Measurements from ENCODE around the gene VMAC. TPM values are rescaled to one million over a fixed set of nuclear protein-coding genes. Genes with fewer than 3 reads are reported as not detected.

Gene VMAC
- total and polyA plus RNA-seq, 9 of the 15 experiments (the other 6 are each of a cell fraction or from before 2014, with no cell fraction given), result 0.03 to 3.4 (median 1.1) TPM

DNA sequence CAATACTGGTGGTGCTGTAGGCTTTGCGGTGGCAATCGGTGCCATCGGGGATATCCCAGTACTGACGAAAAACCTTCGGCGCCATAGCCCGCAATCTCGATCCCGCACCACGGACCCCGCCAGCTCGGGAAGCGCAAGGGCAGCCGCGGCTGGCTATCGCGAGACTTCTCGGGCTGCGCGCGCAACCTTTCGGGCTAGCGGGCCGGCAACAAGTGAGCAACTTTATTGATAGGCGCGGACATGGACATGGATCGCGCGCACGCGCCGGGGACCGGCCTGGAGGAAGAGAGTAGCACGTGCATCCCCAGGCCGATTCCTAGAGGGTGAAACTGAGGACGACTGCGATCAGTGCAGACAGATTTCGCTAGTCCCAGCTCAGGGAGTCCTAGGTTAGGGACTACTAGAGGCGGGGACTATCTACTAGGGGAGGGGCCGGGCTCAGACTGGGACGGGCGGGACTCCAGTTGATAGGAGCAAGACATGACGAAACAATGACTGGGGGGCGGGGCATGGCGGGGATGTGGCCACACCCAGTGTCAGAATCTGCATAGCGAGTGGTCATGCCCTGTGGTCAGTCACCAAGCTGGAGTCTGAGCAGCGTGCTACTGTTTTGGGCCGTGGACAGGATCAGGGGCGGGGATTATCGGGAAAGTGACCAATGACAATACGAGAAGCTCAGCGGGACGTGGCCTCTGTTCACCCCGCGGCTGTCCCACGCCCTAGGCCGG, 884 bp upstream of the VMAC start, which contains the start of gene NDUFA11 (continued):
- TF ChIP-seq FOXK1 (CRISPR knock-in tag; IDR thresholded peaks at IDR 0.05; ENCODE audit: borderline replicate concordance), result 0 out of 2 replicates have a peak, but pooled peaks have one; percentile 27
- TF ChIP-seq ZNF766 (CRISPR knock-in tag; conservative IDR thresholded peaks at IDR 0.05), result no peak; the same call in 1 of the 2 replicates
- TF ChIP-seq, protein P1, sequence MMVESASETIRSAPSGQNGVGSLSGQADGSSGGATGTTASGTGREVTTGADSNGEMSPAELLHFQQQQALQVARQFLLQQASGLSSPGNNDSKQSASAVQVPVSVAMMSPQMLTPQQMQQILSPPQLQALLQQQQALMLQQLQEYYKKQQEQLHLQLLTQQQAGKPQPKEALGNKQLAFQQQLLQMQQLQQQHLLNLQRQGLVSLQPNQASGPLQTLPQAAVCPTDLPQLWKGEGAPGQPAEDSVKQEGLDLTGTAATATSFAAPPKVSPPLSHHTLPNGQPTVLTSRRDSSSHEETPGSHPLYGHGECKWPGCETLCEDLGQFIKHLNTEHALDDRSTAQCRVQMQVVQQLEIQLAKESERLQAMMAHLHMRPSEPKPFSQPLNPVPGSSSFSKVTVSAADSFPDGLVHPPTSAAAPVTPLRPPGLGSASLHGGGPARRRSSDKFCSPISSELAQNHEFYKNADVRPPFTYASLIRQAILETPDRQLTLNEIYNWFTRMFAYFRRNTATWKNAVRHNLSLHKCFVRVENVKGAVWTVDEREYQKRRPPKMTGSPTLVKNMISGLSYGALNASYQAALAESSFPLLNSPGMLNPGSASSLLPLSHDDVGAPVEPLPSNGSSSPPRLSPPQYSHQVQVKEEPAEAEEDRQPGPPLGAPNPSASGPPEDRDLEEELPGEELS (CRISPR knock-in tag; IDR thresholded peaks at IDR 0.05; ENCODE audit: borderline replicate concordance), result no peak; the same call in 1 of the 2 replicates
- TF ChIP-seq DIDO1 (tag; IDR thresholded peaks at IDR 0.05; ENCODE audit: low read depth), result peak; percentile 93
- TF ChIP-seq, protein P2, sequence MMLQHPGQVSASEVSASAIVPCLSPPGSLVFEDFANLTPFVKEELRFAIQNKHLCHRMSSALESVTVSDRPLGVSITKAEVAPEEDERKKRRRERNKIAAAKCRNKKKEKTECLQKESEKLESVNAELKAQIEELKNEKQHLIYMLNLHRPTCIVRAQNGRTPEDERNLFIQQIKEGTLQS (IDR thresholded peaks at IDR 0.05), result peak; percentile 92
- TF ChIP-seq, protein P2 (CRISPR knock-in tag; conservative IDR thresholded peaks at IDR 0.05), result peak; percentile 80; the same call in 1 of the 2 replicates
- no peak for TF ChIP-seq YBX1 (IDR thresholded peaks at IDR 0.05)
- no peak for TF ChIP-seq HNRNPK (IDR thresholded peaks at IDR 0.05; ENCODE audit: low read depth, low read length, poor library complexity, severe bottlenecking)
- TF ChIP-seq POLR2A (conservative IDR thresholded peaks at IDR 0.05), result peak; percentile 90
- no peak for TF ChIP-seq TFAM (CRISPR knock-in tag; conservative IDR thresholded peaks at IDR 0.05)
- TF ChIP-seq NONO (IDR thresholded peaks at IDR 0.05; ENCODE audit: low read depth in 2 of 2, low read length in 1 of 2), result 0 out of 4 replicates have a peak, but pooled peaks of 1 of the 2 experiments have one; percentile 67
- peak in 1 of 2 experiments; percentile 79; a peak in 1 of 4 replicates for TF ChIP-seq FOXA3 (CRISPR knock-in tag; conservative IDR thresholded peaks at IDR 0.05 in 1 of 2, IDR thresholded peaks at IDR 0.05 in 1 of 2)
- TF ChIP-seq, protein P3, sequence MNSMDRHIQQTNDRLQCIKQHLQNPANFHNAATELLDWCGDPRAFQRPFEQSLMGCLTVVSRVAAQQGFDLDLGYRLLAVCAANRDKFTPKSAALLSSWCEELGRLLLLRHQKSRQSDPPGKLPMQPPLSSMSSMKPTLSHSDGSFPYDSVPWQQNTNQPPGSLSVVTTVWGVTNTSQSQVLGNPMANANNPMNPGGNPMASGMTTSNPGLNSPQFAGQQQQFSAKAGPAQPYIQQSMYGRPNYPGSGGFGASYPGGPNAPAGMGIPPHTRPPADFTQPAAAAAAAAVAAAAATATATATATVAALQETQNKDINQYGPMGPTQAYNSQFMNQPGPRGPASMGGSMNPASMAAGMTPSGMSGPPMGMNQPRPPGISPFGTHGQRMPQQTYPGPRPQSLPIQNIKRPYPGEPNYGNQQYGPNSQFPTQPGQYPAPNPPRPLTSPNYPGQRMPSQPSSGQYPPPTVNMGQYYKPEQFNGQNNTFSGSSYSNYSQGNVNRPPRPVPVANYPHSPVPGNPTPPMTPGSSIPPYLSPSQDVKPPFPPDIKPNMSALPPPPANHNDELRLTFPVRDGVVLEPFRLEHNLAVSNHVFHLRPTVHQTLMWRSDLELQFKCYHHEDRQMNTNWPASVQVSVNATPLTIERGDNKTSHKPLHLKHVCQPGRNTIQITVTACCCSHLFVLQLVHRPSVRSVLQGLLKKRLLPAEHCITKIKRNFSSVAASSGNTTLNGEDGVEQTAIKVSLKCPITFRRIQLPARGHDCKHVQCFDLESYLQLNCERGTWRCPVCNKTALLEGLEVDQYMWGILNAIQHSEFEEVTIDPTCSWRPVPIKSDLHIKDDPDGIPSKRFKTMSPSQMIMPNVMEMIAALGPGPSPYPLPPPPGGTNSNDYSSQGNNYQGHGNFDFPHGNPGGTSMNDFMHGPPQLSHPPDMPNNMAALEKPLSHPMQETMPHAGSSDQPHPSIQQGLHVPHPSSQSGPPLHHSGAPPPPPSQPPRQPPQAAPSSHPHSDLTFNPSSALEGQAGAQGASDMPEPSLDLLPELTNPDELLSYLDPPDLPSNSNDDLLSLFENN (IDR thresholded peaks at IDR 0.05; ENCODE audit: low read depth in 2 of 2, low read length in 2 of 2), result no peak
- no peak for TF ChIP-seq ZNF347 (CRISPR knock-in tag; IDR thresholded peaks at IDR 0.05; ENCODE audit: low read depth)
- TF ChIP-seq HMGN3 (IDR thresholded peaks at IDR 0.05; ENCODE audit: borderline replicate concordance, extremely low read depth, insufficient read length, low read depth, low read length), result peak; percentile 81
- no peak for TF ChIP-seq ZBTB8A (IDR thresholded peaks at IDR 0.05; ENCODE audit: partially characterized antibody)
- no peak for TF ChIP-seq ETV6 (IDR thresholded peaks at IDR 0.05; ENCODE audit: borderline replicate concordance in 1 of 2, low read depth in 2 of 2, low read length in 1 of 2)
- no peak for TF ChIP-seq ETV6 (CRISPR knock-in tag; IDR thresholded peaks at IDR 0.05; ENCODE audit: borderline replicate concordance)
- no peak for TF ChIP-seq SRSF7 (optimal IDR thresholded peaks at IDR 0.05; ENCODE audit: low read depth, low read length)
- no peak for TF ChIP-seq ZNF282 (CRISPR knock-in tag; IDR thresholded peaks at IDR 0.05)
- TF ChIP-seq PHB (CRISPR knock-in tag; IDR thresholded peaks at IDR 0.05), result no peak
- TF ChIP-seq EP300 (IDR thresholded peaks at IDR 0.05; ENCODE audit: low read length), result peak; percentile 52
